Midbrain (tissue), 1 donor: ENCODE measurements around the gene SRSF7.

Experiments
- DNase-seq: peaks from one replicate; lab custom pipeline; 2025; lab: John Stamatoyannopoulos, UW

SRSF7 gene

DNA sequence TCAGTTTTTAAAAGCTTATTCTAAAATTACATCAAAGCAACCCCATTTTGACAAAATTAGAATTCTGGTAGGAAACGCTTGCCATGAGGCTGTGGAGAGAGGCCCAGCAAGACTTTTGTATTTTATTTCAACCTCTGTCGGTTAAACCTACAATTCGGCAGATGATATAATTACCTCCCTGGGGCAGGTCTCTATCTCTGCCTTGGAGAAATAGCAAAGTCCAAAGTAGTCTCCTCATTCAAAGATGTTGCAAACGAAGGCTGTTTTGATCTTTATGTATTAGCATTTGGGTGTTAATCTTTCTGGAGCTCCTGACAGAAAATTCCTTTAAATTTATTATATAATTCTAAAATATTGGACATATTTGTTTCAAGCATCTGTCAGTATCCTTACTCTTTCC is 49.6 kb downstream of the SRSF7 start:
- no peak for DNase-seq

DNA sequence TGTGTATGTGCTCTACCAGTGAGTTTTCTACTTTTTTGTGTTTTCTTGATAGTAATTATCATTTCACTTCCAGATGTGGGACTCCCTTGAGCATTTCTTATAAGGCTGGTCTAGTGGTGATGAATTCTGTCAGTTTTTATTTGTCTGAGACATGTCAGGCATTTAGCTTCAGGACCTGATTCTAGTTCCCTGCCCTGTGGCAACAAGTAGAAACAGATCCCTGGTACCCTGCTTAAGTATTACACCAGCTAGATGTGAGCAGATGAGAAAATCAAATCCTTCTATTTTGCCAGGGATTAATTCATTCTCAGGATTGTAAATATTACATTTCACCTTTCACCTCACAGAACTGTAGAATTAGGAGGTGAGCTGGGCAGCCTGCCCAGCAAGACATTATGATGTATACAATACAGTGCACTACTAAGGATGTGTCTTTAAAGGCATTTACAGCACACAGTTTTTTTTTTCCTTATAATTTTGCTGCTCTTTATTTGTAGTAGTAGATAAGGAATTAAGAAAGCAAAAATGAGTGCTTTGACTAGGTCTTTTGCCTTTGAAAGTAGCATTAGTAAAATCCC is 50.2 kb downstream of the SRSF7 start:
- no peak for DNase-seq

DNA sequence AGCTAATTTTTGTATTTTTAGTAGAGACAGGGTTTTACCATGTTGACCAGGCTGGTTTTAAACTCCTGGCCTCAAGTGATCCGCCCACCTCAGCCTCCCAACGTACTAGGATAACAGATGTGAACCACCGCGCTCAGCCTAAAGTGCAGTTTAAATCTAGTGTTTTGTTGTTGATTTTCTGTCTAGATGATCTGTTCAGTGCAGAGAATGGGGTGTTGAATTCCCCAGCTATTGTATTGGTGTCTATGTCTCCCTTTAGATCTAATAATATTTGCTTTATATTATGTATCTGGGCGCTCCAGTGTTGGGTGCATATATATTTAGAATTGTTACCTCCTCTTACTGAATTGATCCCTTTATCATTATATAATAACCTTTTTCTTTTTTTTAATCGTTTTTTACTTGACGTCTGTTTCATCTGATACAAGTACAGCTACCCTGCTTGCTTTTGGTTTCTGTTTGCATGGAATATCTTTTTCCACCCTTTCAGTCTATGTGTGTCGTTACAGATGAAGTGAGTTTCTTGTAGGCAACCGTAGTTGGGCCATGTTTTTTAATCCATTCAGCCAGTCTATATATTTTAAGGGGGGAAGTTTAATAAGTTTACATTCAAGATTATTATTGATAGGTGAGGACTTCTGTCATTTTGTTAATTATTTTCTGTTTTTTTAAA is 50.9 kb downstream of the SRSF7 start:
- no peak for DNase-seq

DNA sequence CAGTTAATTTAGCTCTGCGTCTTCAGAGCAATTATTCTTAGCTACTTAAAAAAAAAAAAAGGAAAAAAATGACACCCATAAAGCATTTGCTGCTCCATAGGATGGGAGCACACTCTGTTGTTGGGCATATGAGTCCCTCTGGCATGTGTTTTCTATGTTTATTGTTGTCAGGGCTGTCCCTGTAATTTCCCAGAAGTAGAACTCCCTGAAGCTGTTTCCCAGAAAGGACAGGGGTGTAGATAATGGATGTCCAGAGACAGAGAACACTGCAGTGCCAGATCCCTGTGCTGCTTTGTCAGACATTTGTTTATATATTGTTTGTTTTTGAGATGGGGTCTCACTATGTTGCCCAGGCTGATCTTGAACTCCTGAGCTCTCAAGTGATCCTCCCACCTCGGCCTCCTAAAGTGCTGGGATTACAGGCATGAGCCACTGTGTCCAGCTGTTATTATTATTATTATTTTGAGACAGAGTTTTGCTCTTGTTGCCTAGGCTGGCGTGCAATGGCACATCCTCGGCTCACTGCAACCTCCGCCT is 52.6 kb downstream of the SRSF7 start:
- no peak for DNase-seq

DNA sequence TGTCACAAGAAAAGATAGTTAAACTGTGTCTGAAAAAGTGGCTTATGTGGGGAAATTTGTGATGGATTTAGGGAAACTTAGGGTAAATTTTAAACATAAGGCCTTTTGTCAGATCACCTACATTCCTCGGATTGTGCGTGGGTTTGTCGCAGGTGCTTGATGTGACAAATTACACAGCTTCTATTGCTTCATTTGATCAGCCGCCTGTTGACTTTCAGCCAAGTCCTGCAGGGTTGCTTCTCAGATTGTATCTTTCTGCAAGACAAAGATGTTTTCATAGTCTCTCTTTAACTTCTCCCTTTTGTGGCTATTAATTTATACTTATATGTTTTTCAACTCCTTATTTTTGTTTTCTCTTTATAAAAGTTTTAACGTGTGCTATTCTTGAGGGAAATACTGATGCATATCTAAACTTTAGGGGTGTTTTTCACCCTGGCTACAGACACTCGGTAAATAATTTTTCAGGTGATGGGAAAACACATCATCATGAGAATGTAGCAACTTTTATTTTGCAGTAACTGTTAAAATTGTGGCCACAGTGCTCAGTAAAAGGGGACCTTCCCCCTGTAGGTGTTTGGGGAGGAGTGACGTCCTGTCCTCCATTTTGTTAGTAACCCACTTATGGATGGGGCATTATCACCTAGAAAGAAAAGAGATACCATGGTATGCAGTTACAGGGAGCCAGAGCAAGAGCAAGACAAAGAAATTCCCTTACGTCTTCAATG is 53.9 kb downstream of the SRSF7 start:
- DNase-seq: no peak
